ENCODE data around the gene RAD52.

The RAD52 gene

DNA sequence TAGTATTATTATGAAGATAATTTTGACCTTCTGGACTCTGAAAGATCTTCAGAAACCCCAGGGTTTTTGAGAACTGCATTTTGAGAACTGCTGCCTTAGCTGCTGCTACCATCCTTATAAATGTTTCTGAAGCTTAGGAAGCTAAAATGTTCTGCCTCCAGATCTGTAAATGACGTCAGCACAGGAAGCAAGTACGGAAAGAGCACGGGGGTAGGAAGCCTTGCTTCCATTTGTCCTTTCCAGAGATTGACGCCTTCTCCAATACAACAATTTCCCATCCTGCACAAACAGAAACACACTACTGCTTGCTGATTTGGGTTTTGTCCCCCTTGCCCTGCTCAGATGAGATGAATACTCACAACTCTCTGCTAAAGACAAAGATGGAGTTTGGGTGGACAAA, 17.9 kb downstream of the RAD52 start:
- TF ChIP-seq, protein P1, sequence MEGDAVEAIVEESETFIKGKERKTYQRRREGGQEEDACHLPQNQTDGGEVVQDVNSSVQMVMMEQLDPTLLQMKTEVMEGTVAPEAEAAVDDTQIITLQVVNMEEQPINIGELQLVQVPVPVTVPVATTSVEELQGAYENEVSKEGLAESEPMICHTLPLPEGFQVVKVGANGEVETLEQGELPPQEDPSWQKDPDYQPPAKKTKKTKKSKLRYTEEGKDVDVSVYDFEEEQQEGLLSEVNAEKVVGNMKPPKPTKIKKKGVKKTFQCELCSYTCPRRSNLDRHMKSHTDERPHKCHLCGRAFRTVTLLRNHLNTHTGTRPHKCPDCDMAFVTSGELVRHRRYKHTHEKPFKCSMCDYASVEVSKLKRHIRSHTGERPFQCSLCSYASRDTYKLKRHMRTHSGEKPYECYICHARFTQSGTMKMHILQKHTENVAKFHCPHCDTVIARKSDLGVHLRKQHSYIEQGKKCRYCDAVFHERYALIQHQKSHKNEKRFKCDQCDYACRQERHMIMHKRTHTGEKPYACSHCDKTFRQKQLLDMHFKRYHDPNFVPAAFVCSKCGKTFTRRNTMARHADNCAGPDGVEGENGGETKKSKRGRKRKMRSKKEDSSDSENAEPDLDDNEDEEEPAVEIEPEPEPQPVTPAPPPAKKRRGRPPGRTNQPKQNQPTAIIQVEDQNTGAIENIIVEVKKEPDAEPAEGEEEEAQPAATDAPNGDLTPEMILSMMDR (IDR thresholded peaks at IDR 0.05; ENCODE audit: borderline replicate concordance, insufficient read depth, low read depth, low read length) = no peak
- H3K4me3 ChIP-seq (ENCODE audit: low read depth, low read length) = no peak overlapping the region

DNA sequence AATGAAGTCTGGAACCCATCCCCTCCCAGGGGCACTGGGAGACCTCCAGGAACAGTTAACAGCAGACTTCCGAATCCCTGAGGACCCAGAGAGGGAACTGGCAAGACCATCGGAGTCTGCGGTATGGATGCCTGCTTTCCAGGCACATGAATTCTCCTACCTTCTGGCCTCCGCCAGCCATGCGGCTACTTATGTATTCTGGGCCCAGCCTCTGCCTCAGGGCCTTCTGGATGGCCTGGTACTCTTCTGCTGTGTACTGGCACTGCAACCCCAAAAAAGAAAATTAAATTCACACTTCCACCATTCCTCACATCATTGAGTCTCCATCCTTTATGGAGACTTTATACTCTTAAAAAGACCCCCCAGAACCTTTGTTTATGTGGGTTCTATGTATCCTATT, 18.4 kb downstream of the RAD52 start:
- no peak overlapping the region for H3K4me3 ChIP-seq (ENCODE audit: low read depth, low read length)
- TF ChIP-seq, protein P1 (IDR thresholded peaks at IDR 0.05; ENCODE audit: borderline replicate concordance, insufficient read depth, low read depth, low read length) = no peak

DNA sequence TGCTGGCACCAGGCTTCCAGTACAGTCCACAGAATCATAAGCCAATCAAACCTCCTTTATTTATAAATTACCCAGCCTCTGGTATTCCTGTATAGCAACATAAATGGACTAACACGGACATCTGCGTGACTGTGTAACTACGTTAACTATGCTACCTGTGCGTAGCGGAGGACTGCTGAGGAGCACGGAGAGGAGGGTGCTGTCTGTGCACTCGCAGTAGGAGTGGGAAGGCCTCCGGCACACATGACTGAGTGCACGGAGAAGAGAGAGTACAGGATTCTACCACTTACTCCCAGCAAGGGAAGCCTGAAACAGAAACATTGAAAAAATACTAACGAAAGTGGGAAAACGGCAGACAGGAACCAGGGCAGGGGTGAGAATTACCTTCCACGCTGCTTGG, 22.9 kb downstream of the RAD52 start:
- no peak overlapping the region for H3K4me3 ChIP-seq (ENCODE audit: low read depth, low read length)
- TF ChIP-seq, protein P1 (IDR thresholded peaks at IDR 0.05; ENCODE audit: borderline replicate concordance, insufficient read depth, low read depth, low read length) = no peak

DNA sequence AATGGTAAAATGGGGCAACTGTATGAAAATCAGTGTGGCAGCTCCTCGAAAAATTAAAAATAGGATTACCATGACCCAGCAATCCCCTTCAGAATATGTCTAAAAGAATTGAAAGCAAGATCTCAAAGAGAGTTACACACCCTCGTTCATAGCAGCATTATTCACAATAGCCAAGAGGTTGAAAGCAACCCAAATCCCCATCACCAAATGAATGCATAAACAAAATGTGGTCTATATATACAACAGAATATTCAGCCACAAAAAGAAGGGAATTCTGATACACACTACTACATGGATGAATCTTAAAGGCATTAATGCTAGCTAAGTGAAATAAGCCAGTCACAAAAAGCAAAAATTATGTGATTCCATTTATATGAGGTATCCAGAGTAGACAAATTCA, 27.2 kb downstream of the RAD52 start:
- TF ChIP-seq, protein P1 (IDR thresholded peaks at IDR 0.05; ENCODE audit: borderline replicate concordance, insufficient read depth, low read depth, low read length) = no peak
- no peak overlapping the region for H3K4me3 ChIP-seq (ENCODE audit: low read depth, low read length)

DNA sequence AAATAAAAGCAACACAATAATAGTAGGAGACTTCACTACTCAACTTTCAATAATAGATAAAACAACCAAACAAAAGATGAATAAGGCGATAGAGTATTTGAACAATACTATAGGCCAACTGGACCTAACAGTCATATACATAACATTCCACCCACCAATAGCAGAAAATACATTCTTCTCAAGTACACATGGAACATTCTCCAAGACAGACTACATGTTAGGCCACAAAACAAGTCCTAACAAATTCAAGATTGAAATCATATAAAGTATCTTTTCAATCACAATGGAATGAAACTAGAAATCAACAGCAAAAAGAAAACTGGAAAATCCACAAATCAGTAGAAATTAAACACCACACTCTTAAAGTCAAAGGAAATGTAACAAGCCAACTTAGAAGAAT, 28.8 kb downstream of the RAD52 start:
- TF ChIP-seq, protein P1 (IDR thresholded peaks at IDR 0.05; ENCODE audit: borderline replicate concordance, insufficient read depth, low read depth, low read length) = no peak

DNA sequence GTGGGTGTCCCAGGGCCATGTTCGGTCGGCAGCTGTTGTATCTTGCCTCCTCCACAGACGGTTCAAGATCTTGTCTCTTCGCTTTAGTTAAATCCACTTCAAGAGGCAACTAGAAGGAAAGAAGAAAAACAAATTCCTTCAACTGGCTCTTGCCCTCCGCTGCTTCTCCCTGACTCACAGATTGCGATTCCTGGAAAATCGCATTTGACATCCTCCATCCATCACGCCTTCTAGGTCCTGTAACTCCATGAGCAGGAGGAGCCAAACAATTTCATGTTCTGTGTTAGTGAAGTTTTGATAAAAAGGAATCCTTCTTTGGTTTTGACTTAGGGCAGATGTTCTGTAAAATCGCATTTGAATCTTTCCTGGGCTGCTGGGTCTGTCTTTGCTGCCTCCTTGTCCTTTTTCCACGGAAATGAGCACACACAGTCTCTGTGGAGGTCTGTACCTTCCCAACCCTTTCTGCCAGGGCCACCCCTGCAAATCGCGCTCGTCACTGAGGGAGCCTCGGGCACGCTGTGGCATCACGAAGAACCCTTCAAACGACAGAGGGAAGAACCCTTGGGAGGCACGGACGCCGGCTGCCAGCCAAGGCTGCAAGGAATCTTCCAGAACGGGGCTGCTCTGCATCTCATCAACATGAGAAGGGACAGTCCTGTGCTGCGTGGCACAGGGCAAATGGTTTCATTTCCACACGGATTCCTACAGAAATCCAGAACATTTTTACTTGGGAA, 32.6 kb downstream of the RAD52 start:
- TF ChIP-seq, protein P1 (IDR thresholded peaks at IDR 0.05; ENCODE audit: borderline replicate concordance, insufficient read depth, low read depth, low read length) = no peak
- H3K4me3 ChIP-seq (ENCODE audit: low read depth, low read length) = no peak overlapping the region

More for the DNA sequence above, 28.8 kb downstream of the RAD52 start:
- H3K4me3 ChIP-seq (ENCODE audit: low read depth, low read length) = no peak overlapping the region

DNA sequence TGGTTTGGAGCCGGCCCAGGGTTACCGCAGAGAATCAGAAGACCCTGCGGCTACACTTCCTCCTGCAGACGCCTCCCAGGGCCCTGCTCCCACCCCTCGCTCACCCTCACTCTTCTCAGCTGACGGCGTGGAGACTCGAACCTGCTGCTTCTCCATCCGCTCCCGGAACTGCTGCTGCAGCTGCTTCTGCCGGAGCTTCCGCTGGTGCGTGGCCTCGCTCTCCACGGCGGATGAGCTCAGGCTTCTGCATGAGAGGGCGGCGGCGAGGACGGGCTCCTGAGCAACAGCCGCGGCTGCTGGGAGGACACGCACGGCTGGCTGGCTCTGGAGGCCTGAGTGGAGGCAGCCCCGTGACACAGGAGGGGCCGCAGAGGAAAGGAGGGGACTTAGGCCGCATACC, 33.3 kb downstream of the RAD52 start:
- H3K4me3 ChIP-seq (ENCODE audit: low read depth, low read length) = no peak overlapping the region

More for the DNA sequence above, 33.3 kb downstream of the RAD52 start:
- TF ChIP-seq, protein P1 (IDR thresholded peaks at IDR 0.05; ENCODE audit: borderline replicate concordance, insufficient read depth, low read depth, low read length) = no peak
